Left lobe of liver (tissue), 2 donors: ENCODE data around the gene ATP1A2. TPM values are rescaled to one million over a fixed set of nuclear protein-coding genes. Genes with fewer than 3 reads are reported as not detected.

ENCODE experiments used
- ATAC-seq: fragments of 200-7000 bp; cut with Tn5 transposase; one replicate; pipeline ENCODE4 v1.9.1; 2020; ENCODE audit warnings: mild to moderate bottlenecking, moderate library complexity
- DNase-seq: peaks from one replicate; pipeline ENCODE4 v3.0.0-alpha.2; 2020; ENCODE audit warnings: low spot score
- total RNA-seq: library from RNA; stranded (reverse); gene quantifications from one replicate; pipeline ENCODE4 v1.2.1, GENCODE V29; 2021
- donor health status: DM: no; HTN: no; CAD: no; lungs with moderate emphysema.
- donor health status: DM: no; HTN: yes; CAD: no.

ATP1A2 gene
- 0.45 TPM for total RNA-seq

- DNase-seq (no peak), ATAC-seq (no peak)
Measured at GRCh38 chr1:160115545-160116282, at the start of gene ATP1A2. TSS of gene ATP1A2 (plus strand) at chr1:160115759. CDS start at chr1:160115862, 103 bp downstream.

GRCh38 chr1:160066829-160067745 lies 48.5 kb upstream of the ATP1A2 start:
- DNase-seq: no peak
- no peak for ATAC-seq

- ATAC-seq: no peak
- DNase-seq: no peak
Measured at GRCh38 chr1:160068225-160068624, 47.3 kb upstream of the ATP1A2 start.

- ATAC-seq: no peak
- DNase-seq: no peak
Measured at GRCh38 chr1:160069460-160070231, 45.9 kb upstream of the ATP1A2 start, which contains the start of gene KCNJ10. TSS of gene KCNJ10 (minus strand) at chr1:160070160. CDS start at chr1:160042532, 27,628 bp downstream.

GRCh38 chr1:160070243-160071163 lies 45.1 kb upstream of the ATP1A2 start:
- peak; percentile 60 for DNase-seq
- peak; percentile 79 for ATAC-seq

- ATAC-seq: no peak
Measured at GRCh38 chr1:160071289-160071688, 44.3 kb upstream of the ATP1A2 start.

GRCh38 chr1:160074865-160075264 lies 40.7 kb upstream of the ATP1A2 start:
- ATAC-seq (no peak), DNase-seq (no peak)

More at GRCh38 chr1:160071289-160071688, 44.3 kb upstream of the ATP1A2 start:
- DNase-seq: no peak

- DNase-seq (no peak), ATAC-seq (no peak)
Measured at GRCh38 chr1:160075836-160076235, 39.7 kb upstream of the ATP1A2 start.

- no peak for DNase-seq
- ATAC-seq: no peak
Measured at GRCh38 chr1:160076295-160076694, 39.3 kb upstream of the ATP1A2 start.

GRCh38 chr1:160077486-160077885 lies 38.1 kb upstream of the ATP1A2 start:
- no peak for ATAC-seq
- no peak for DNase-seq

- DNase-seq (no peak), ATAC-seq (peak; percentile 87)
Measured at GRCh38 chr1:160078512-160079195, 36.9 kb upstream of the ATP1A2 start.

GRCh38 chr1:160079448-160079847 lies 36.1 kb upstream of the ATP1A2 start:
- DNase-seq (no peak), ATAC-seq (no peak)

- ATAC-seq: no peak
Measured at GRCh38 chr1:160080381-160081100, 35.0 kb upstream of the ATP1A2 start.

GRCh38 chr1:160081261-160081936 lies 34.2 kb upstream of the ATP1A2 start, which contains the start of gene KCNJ9:
TSS of gene KCNJ9 (plus strand) at chr1:160081538. CDS start at chr1:160084031, 2,493 bp downstream.
- DNase-seq (no peak), ATAC-seq (no peak)

More at GRCh38 chr1:160080381-160081100, 35.0 kb upstream of the ATP1A2 start:
- DNase-seq: no peak

GRCh38 chr1:160082487-160082886 lies 33.1 kb upstream of the ATP1A2 start:
- no peak for ATAC-seq
- DNase-seq: no peak

- no peak for DNase-seq
- ATAC-seq: no peak
Measured at GRCh38 chr1:160082926-160083325, 32.6 kb upstream of the ATP1A2 start.

GRCh38 chr1:160083968-160084770 lies 31.4 kb upstream of the ATP1A2 start:
- DNase-seq: peak; percentile 77
- ATAC-seq: peak; percentile 88
